CD4-positive, alpha-beta T cell treated with Interleukin-6 for 4 hours (primary cell): ENCODE results near the gene CTTNBP2NL.
"Not testable (repeated sequence)": the region's sequence is repeated elsewhere in the genome, so short reads cannot be mapped to it uniquely, and the experiment has no call there.

ENCODE experiments used
- DNase-seq: peaks from one replicate; pipeline ENCODE4 v3.0.0-alpha.2; 2020; ENCODE audit warnings: mixed read lengths

The CTTNBP2NL gene

GRCh38 chr1:112431038-112431437, 35.0 kb downstream of the CTTNBP2NL start:
- DNase-seq = no peak

GRCh38 chr1:112435448-112435847, 39.4 kb downstream of the CTTNBP2NL start:
- DNase-seq = no peak

GRCh38 chr1:112436384-112437156, 40.6 kb downstream of the CTTNBP2NL start:
- no peak for DNase-seq

- DNase-seq = not testable (repeated sequence)
These were observed 42.1 kb downstream of the CTTNBP2NL start for GRCh38 chr1:112438156-112438555.

- DNase-seq = no peak
These were observed 43.6 kb downstream of the CTTNBP2NL start for GRCh38 chr1:112439592-112439991.

- no peak for DNase-seq
These were observed 44.6 kb downstream of the CTTNBP2NL start for GRCh38 chr1:112440574-112440973.

- no peak for DNase-seq
These were observed 48.3 kb downstream of the CTTNBP2NL start for GRCh38 chr1:112444269-112444668.

GRCh38 chr1:112445596-112445995, 49.6 kb downstream of the CTTNBP2NL start:
- no peak for DNase-seq

- DNase-seq = no peak
These were observed 50.4 kb downstream of the CTTNBP2NL start for GRCh38 chr1:112446411-112446810.

- no peak for DNase-seq
These were observed 53.1 kb downstream of the CTTNBP2NL start for GRCh38 chr1:112448904-112449629.

- DNase-seq = no peak
These were observed 53.6 kb downstream of the CTTNBP2NL start for GRCh38 chr1:112449630-112449983.

- no peak for DNase-seq
These were observed 54.8 kb downstream of the CTTNBP2NL start for GRCh38 chr1:112450773-112451172.

- DNase-seq = not testable (repeated sequence)
These were observed 55.3 kb downstream of the CTTNBP2NL start for GRCh38 chr1:112451301-112451700.

GRCh38 chr1:112453876-112454275, 57.9 kb downstream of the CTTNBP2NL start:
- DNase-seq = no peak

- no peak for DNase-seq
These were observed 58.3 kb downstream of the CTTNBP2NL start for GRCh38 chr1:112454316-112454715.

GRCh38 chr1:112457241-112457640, 61.2 kb downstream of the CTTNBP2NL start:
- no peak for DNase-seq

GRCh38 chr1:112457955-112458354, 61.9 kb downstream of the CTTNBP2NL start:
- DNase-seq = no peak

GRCh38 chr1:112458756-112459155, 62.7 kb downstream of the CTTNBP2NL start:
- DNase-seq = no peak

- DNase-seq = no peak
These were observed 64.6 kb downstream of the CTTNBP2NL start for GRCh38 chr1:112460615-112461014.

- DNase-seq = no peak
These were observed 65.3 kb downstream of the CTTNBP2NL start for GRCh38 chr1:112461200-112461871.

GRCh38 chr1:112462953-112463279, 66.9 kb downstream of the CTTNBP2NL start:
- no peak for DNase-seq

- no peak for DNase-seq
These were observed 68.5 kb downstream of the CTTNBP2NL start for GRCh38 chr1:112464501-112464900.

- DNase-seq = no peak
These were observed 69.1 kb downstream of the CTTNBP2NL start for GRCh38 chr1:112465122-112465521.

- DNase-seq = peak; percentile 90
These were observed 70.2 kb downstream of the CTTNBP2NL start for GRCh38 chr1:112466078-112466660.
